ENCODE data around the gene GRIN2A.

Gene GRIN2A

DNA sequence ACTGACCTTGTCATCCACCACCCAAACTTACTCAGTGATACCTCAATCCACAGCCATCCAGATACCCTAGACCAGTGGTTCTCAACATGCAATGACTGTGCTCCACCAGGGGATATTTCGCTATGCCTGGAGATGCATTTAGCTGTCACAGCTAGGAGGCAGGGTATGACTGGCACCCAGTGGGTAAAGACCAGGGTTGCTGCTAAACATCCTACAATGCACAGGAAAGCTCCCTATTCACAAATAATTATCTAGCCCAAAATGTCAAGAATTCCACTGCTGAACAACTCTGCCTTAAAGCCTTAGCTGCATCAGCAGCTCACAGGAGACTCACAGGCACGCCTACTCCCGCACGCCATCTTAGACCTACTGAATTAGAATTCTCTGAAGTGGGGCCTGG lies 212.6 kb downstream of the GRIN2A start:
- no peaks in the 10 kb centered on the region for H3K4me1 ChIP-seq (ENCODE audit: control insufficient read depth, insufficient read depth, low read length)
- no peaks in the 10 kb centered on the region for H3K36me3 ChIP-seq (ENCODE audit: control insufficient read depth, insufficient read depth, low read length)
- H3K9ac ChIP-seq (ENCODE audit: low read length), result no peak overlapping the region
- H3K27me3 ChIP-seq (ENCODE audit: control insufficient read depth, insufficient read depth, low read length), result no peaks in the 10 kb centered on the region
- no peaks in the 10 kb centered on the region for H3K9me3 ChIP-seq (ENCODE audit: control insufficient read depth, low read length)
- H3K4me3 ChIP-seq (ENCODE audit: low read length), result no peak overlapping the region

DNA sequence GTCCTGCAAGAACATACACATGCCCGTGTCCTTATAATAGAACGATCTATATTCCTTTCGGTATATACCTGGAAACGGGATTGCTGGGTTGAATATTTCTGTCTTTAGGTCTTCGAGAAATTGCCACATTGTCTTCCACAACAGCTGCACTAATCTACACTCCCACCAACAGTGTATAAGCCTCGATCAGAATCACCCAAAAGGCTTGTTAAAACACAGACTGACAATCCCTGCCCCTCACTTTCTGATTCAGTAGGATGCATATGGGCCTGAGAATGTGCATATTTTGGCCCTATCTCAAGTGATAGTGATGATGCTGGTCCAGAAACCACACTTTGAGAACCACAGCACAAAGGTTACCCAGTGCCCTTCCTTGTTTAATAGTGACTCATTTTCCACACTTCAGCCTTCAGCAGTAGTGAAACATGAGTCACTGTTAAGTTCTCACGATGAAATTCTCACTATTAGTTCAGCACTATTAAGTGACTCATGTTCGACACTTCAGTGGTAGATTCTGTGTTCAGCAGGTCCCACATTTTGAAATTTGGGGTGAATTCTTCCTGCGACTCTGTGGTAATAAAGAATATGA lies 215.6 kb downstream of the GRIN2A start:
- Histone ChIP-seq H3K27me3 (ENCODE audit: control insufficient read depth, insufficient read depth, low read length) (no peaks in the 10 kb centered on the region), H3K4me3 (ENCODE audit: low read length) (no peak overlapping the region), H3K36me3 (ENCODE audit: control insufficient read depth, insufficient read depth, low read length) (no peaks in the 10 kb centered on the region), H3K9ac (ENCODE audit: low read length) (no peak overlapping the region), H3K4me1 (ENCODE audit: control insufficient read depth, insufficient read depth, low read length) (no peaks in the 10 kb centered on the region), H3K9me3 (ENCODE audit: control insufficient read depth, low read length) (no peaks in the 10 kb centered on the region)

DNA sequence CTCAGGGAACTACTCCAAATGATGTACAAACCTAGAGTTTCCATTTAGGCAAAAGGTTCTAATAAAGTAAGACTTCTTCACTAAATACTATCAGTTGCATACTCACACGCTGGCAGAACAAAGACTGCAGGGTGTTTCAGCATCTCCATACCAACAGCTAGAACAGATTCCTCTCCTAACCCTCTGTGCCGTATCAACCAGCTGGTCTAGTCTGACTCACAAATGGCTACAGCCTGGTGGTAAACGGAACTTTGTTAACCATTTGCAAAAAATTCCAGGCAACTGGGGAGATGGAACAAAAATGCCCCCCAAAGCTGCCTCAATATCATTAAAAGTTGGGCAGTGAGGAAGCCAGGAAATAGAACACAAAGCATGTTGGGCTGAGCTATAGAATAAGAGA lies 217.1 kb downstream of the GRIN2A start:
- Histone ChIP-seq H3K9me3 (ENCODE audit: control insufficient read depth, low read length) (no peaks in the 10 kb centered on the region), H3K4me3 (ENCODE audit: low read length) (no peak overlapping the region), H3K9ac (ENCODE audit: low read length) (no peak overlapping the region), H3K4me1 (ENCODE audit: control insufficient read depth, insufficient read depth, low read length) (no peaks in the 10 kb centered on the region), H3K36me3 (ENCODE audit: control insufficient read depth, insufficient read depth, low read length) (no peaks in the 10 kb centered on the region), H3K27me3 (ENCODE audit: control insufficient read depth, insufficient read depth, low read length) (no peaks in the 10 kb centered on the region)

DNA sequence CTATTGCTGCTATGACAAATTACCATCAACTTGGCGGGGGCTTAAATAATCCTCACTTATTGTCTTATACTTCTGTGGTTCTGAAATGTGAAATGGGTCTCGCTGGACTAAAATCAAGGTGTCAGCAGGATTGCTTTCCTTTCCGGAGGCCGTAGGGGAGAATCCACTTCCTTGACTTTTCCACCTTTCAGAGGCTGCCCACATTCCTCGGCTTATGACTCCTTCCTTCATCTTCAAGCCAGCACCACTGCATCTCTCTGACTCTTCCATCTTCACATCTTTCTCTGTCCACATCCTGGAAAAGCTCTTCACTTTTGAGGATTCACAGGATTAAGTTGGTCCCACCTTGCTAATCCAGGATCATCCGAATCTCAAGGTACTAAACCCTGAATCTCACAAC lies 217.8 kb downstream of the GRIN2A start:
- no peak overlapping the region for H3K4me3 ChIP-seq (ENCODE audit: low read length)
- no peaks in the 10 kb centered on the region for H3K4me1 ChIP-seq (ENCODE audit: control insufficient read depth, insufficient read depth, low read length)
- no peaks in the 10 kb centered on the region for H3K27me3 ChIP-seq (ENCODE audit: control insufficient read depth, insufficient read depth, low read length)
- no peak overlapping the region for H3K9ac ChIP-seq (ENCODE audit: low read length)
- H3K9me3 ChIP-seq (ENCODE audit: control insufficient read depth, low read length), result no peaks in the 10 kb centered on the region
- H3K36me3 ChIP-seq (ENCODE audit: control insufficient read depth, insufficient read depth, low read length), result no peaks in the 10 kb centered on the region

DNA sequence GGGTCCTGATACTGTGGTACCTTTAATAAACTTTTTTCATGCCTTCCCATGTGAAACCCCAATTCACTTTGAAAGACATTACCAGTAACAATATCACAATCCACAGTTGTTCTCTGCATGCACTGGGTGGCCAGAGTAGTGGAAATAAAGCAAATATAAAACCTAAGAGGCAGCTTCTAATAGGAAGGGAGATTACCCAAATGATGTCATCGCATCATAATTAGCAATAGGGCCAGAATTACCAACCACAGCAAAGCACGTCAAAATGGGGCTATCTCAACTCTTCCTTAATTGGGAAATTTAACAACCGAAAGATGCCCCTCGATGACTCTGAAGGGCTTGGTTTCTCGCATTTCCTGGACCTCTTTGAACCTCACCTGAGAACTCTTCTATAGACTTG lies 224.8 kb downstream of the GRIN2A start:
- no peaks in the 10 kb centered on the region for H3K4me1 ChIP-seq (ENCODE audit: control insufficient read depth, insufficient read depth, low read length)
- H3K9ac ChIP-seq (ENCODE audit: low read length), result no peak overlapping the region
- no peaks in the 10 kb centered on the region for H3K9me3 ChIP-seq (ENCODE audit: control insufficient read depth, low read length)
- H3K4me3 ChIP-seq (ENCODE audit: low read length), result no peak overlapping the region
- H3K36me3 ChIP-seq (ENCODE audit: control insufficient read depth, insufficient read depth, low read length), result no peaks in the 10 kb centered on the region
- no peaks in the 10 kb centered on the region for H3K27me3 ChIP-seq (ENCODE audit: control insufficient read depth, insufficient read depth, low read length)

DNA sequence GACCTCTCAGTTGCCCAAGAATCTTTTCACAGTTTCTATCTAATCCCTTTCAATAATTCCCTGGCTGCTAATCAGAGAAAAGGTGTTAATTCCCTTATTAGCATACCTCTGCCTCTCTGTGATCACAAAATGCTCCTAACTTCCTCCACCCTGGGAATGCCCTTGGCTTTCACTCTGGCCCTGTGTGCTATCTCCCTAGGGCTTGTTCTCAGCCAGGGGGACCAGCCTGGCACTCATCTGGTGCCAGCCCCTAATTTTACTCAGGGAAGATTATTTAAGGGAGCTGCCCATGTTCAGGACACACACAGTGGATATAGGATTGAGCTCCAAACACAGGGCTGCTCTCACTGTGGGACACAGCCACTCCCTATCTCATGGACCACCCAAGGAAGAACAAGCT lies 225.2 kb downstream of the GRIN2A start:
- H3K36me3 ChIP-seq (ENCODE audit: control insufficient read depth, insufficient read depth, low read length), result no peaks in the 10 kb centered on the region
- H3K9me3 ChIP-seq (ENCODE audit: control insufficient read depth, low read length), result no peaks in the 10 kb centered on the region
- no peak overlapping the region for H3K9ac ChIP-seq (ENCODE audit: low read length)
- no peaks in the 10 kb centered on the region for H3K27me3 ChIP-seq (ENCODE audit: control insufficient read depth, insufficient read depth, low read length)
- no peak overlapping the region for H3K4me3 ChIP-seq (ENCODE audit: low read length)
- H3K4me1 ChIP-seq (ENCODE audit: control insufficient read depth, insufficient read depth, low read length), result no peaks in the 10 kb centered on the region

DNA sequence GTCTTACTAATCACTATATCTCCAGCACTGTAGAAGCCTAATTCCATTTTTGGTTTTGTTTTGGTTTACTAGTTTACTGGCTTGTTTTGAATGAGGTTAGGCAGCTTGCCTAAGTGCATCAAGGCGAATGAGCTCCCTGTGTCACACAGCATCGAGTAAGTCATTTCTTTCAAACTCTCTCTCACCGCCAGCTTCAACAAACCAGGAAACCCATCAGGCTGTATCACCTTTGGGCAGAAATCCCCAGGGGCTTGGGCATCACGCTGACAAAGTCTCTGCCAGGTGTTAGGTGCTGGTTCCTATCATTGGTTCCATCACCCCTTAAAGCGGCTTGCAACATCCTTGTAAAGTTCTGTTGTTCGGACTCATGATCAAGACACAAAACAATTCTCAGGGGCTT lies 226.6 kb downstream of the GRIN2A start:
- H3K9ac ChIP-seq (ENCODE audit: low read length), result no peak overlapping the region
- H3K9me3 ChIP-seq (ENCODE audit: control insufficient read depth, low read length), result no peaks in the 10 kb centered on the region
- H3K36me3 ChIP-seq (ENCODE audit: control insufficient read depth, insufficient read depth, low read length), result no peaks in the 10 kb centered on the region
- H3K4me3 ChIP-seq (ENCODE audit: low read length), result no peak overlapping the region
- no peaks in the 10 kb centered on the region for H3K27me3 ChIP-seq (ENCODE audit: control insufficient read depth, insufficient read depth, low read length)
- no peaks in the 10 kb centered on the region for H3K4me1 ChIP-seq (ENCODE audit: control insufficient read depth, insufficient read depth, low read length)

DNA sequence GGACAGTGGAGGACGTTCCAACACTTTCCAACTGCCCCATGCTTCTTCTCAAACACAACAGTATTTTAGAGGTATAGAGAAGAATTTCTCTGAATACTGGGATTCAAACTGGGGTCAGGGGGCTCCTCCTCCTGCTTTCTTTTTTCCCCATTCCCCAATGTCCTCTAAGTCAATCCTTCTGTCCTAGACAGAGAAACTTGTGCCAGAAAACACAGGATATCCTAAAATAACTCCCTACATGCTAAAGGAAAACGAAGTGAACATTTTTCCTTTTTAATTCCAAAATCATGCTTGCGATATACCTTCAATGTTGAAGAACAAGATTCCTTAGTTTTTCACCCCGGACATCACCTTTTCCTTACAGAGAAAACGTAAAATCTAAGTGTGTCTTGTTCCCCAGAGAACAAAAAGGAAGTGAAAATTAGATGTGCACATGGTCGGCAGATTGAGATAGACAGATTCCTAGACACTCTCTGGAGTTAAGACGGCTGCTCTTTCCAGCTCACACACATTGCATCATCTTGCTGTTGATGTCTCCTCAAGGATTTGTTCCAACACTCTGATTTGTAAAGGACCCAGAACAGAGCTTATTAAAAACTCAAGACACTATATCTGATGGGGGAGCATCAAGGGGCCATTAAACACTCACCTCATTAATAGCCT lies 228.2 kb downstream of the GRIN2A start:
- Histone ChIP-seq H3K9me3 (ENCODE audit: control insufficient read depth, low read length) (no peaks in the 10 kb centered on the region), H3K36me3 (ENCODE audit: control insufficient read depth, insufficient read depth, low read length) (no peaks in the 10 kb centered on the region), H3K4me1 (ENCODE audit: control insufficient read depth, insufficient read depth, low read length) (no peaks in the 10 kb centered on the region), H3K27me3 (ENCODE audit: control insufficient read depth, insufficient read depth, low read length) (no peaks in the 10 kb centered on the region), H3K9ac (ENCODE audit: low read length) (no peak overlapping the region), H3K4me3 (ENCODE audit: low read length) (no peak overlapping the region)

DNA sequence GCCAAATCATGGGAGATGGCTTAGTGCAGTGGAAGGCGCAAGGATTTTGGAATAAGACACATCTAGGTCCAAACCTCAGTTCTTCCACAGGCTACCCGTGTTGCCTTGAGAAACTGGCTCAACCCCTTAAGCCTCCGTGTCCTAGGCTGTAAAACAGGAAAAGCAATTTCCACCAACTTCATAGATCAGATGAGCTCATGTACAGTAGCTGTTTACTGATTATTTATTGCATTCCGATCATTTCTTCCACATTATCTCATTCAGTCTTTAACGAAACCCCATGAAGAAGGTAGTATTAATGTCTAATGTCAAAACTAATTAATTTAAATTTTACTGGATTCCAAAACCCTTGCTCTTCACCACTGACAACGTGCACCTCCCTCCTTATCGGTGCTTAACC lies 231.6 kb downstream of the GRIN2A start:
- H3K27me3 ChIP-seq (ENCODE audit: control insufficient read depth, insufficient read depth, low read length), result no peaks in the 10 kb centered on the region
- H3K36me3 ChIP-seq (ENCODE audit: control insufficient read depth, insufficient read depth, low read length), result no peaks in the 10 kb centered on the region
- H3K4me1 ChIP-seq (ENCODE audit: control insufficient read depth, insufficient read depth, low read length), result no peaks in the 10 kb centered on the region
- no peak overlapping the region for H3K9ac ChIP-seq (ENCODE audit: low read length)
- H3K9me3 ChIP-seq (ENCODE audit: control insufficient read depth, low read length), result no peaks in the 10 kb centered on the region
- no peak overlapping the region for H3K4me3 ChIP-seq (ENCODE audit: low read length)

DNA sequence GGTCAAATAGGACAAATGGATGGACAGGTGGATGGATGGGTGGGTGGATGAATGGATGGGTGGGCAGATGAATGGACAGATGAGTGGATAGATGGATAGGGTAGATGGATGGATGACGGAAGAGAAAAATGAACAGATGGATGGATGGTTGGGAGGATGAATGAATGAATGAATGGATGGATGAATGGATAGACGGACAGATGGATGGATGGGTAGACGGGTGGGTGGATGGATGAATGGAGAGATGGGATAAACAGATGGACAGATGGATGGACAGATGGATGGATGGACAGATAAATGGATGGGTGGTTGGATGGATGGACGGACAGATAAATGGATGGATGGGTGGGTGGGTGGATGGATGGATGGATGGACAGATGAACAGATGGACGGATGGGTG lies 232.8 kb downstream of the GRIN2A start:
- Histone ChIP-seq H3K4me3 (ENCODE audit: low read length) (no peak overlapping the region), H3K27me3 (ENCODE audit: control insufficient read depth, insufficient read depth, low read length) (no peaks in the 10 kb centered on the region), H3K4me1 (ENCODE audit: control insufficient read depth, insufficient read depth, low read length) (no peaks in the 10 kb centered on the region), H3K36me3 (ENCODE audit: control insufficient read depth, insufficient read depth, low read length) (no peaks in the 10 kb centered on the region), H3K9ac (ENCODE audit: low read length) (no peak overlapping the region), H3K9me3 (ENCODE audit: control insufficient read depth, low read length) (no peaks in the 10 kb centered on the region)

DNA sequence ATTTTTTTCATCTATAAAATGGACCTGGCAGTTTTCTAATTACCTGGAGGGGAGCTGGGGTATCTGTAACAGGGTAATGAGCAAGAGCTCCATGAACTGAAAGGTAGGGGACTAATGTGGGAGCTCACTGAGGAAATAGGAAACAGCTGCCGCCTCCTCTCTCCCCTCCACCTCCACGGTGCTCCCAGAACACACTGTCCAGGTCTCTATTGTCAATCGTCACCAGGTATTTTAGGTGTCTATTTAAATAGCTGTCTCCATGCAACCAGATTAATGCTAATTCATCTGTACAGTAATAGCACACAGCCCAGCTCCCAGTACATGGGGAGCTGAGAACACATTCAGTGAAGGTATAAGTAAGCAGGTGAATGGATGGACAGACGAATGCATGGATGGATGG lies 233.3 kb downstream of the GRIN2A start:
- Histone ChIP-seq H3K36me3 (ENCODE audit: control insufficient read depth, insufficient read depth, low read length) (no peaks in the 10 kb centered on the region), H3K9me3 (ENCODE audit: control insufficient read depth, low read length) (no peaks in the 10 kb centered on the region), H3K9ac (ENCODE audit: low read length) (no peak overlapping the region), H3K4me1 (ENCODE audit: control insufficient read depth, insufficient read depth, low read length) (no peaks in the 10 kb centered on the region), H3K4me3 (ENCODE audit: low read length) (no peak overlapping the region), H3K27me3 (ENCODE audit: control insufficient read depth, insufficient read depth, low read length) (no peaks in the 10 kb centered on the region)

DNA sequence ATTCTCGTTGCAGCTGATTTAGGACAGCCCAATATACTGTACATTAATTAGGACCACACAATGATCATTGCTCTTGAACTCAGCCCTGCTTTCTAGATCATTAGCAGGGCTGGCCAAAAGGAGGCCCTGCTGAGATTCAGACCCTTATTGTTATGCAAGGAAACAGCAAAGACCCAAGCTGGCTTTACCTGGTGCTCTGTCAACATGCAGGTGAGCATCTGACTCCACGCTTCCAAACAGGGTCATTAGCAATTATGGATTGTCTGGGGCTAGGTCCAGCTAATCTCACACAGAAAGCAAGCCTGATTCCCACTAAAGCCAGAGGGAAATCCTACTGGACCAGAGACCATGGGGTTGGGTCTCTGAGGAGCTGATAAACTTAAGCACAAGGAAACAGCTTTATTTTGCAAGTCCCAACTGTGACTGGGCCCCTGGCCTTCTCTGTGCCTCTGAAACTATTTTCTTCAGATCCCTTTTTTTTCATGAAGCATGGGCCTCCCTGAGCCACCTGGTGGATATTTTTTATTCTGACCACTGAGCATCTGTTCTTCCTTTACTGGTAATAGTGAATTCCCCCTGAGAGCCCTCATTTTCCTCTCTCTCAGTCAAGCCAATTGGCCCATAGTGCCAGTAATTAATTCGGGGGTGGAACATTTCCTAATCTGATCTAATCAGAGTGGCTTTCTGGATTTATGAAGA lies 236.1 kb downstream of the GRIN2A start:
- Histone ChIP-seq H3K4me3 (ENCODE audit: low read length) (no peak overlapping the region), H3K9ac (ENCODE audit: low read length) (no peak overlapping the region), H3K4me1 (ENCODE audit: control insufficient read depth, insufficient read depth, low read length) (no peaks in the 10 kb centered on the region), H3K9me3 (ENCODE audit: control insufficient read depth, low read length) (no peaks in the 10 kb centered on the region), H3K36me3 (ENCODE audit: control insufficient read depth, insufficient read depth, low read length) (no peaks in the 10 kb centered on the region), H3K27me3 (ENCODE audit: control insufficient read depth, insufficient read depth, low read length) (no peaks in the 10 kb centered on the region)
